ENCODE data around the gene LRMDA. TPM values are rescaled to one million over a fixed set of nuclear protein-coding genes. Genes with fewer than 3 reads are reported as not detected.
A peak's percentile ranks its signal among the peaks of the same experiment; 100 is the strongest.

Gene LRMDA
- total and polyA plus RNA-seq, 2 donors from 2014 or later = 23.2 to 48.6 TPM

DNA sequence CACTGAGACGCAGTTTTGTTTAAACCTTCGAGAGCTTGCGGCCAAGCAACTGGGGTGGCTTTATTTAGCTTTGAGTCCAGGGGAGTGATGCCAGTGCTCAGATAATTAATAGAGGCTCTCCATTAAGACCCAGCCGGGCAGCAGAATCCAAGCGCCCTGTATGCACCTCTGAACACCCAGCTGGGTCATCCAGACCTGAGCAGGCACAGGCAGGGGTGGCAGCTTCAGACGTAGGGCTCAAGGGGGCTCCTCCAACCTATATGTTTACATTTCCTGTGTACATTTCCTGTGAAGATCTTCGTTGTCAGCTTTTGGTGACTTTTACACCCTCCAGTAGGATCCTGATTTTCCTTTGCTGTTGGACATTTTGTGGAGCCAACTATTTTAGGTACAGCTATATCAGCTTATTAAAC, 719.5 kb downstream of the LRMDA start:
- DNase-seq = peak in 1 of 5 donors; percentile 59
- Histone ChIP-seq H3K9me3 (ENCODE audit: control insufficient read depth in 2 of 3, insufficient read depth in 1 of 3, low read length in 3 of 3) (no peaks in the 10 kb centered on the region), H3K27ac (ENCODE audit: low read depth in 2 of 2, low read length in 2 of 2) (peak overlapping the region; percentile 20 to 60), H3K4me3 (ENCODE audit: low read length in 3 of 3) (peak overlapping the region in 2 of 3 donors; percentile 10 to 15), H3K4me1 (ENCODE audit: control insufficient read depth in 2 of 3, insufficient read depth in 2 of 3, low read depth in 1 of 3, low read length in 3 of 3) (peaks cover 6 to 12% (median 7%) of the 10 kb centered on the region in 3 donors), H3K27me3 (ENCODE audit: control insufficient read depth, insufficient read depth, low read length) (no peaks in the 10 kb centered on the region), H3K36me3 (ENCODE audit: control insufficient read depth in 2 of 3, insufficient read depth in 3 of 3, low read length in 3 of 3) (no peaks in the 10 kb centered on the region), H3K9ac (ENCODE audit: low read length in 3 of 3) (peak overlapping the region in 1 of 3 donors; percentile 5)
- intact Hi-C loops (cut with DNase I) = no loop called here
- TF ChIP-seq CTCF (IDR thresholded peaks at IDR 0.05; ENCODE audit: borderline replicate concordance, extremely low read depth, insufficient read depth) = no peak
- FAIRE-seq = no peak

DNA sequence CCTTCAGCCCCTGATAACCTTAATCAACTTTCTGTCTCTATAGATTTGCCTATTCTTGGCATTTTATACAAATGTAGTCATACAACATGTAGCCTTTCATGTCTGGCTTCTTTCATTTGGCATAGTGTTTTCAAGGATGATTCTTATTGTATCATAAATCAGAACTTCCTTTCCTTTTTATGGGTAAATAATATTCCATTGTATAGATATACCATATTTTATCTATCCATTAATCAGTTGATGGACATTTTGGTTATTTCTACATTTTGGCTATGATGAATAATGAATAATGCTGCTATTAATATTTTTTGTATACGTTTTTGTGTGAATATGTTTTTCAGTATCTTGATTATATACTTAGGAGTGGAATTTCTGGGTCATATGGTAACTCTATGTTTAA, 720.8 kb downstream of the LRMDA start:
- H3K36me3 ChIP-seq (ENCODE audit: control insufficient read depth in 2 of 3, insufficient read depth in 3 of 3, low read length in 3 of 3) = no peaks in the 10 kb centered on the region
- H3K4me3 ChIP-seq (ENCODE audit: low read length in 3 of 3) = no peak overlapping the region
- no peaks in the 10 kb centered on the region for H3K9me3 ChIP-seq (ENCODE audit: control insufficient read depth in 2 of 3, insufficient read depth in 1 of 3, low read length in 3 of 3)
- H3K9ac ChIP-seq (ENCODE audit: low read length in 3 of 3) = no peak overlapping the region
- FAIRE-seq (no peak), DNase-seq (no peak)
- intact Hi-C loops (cut with DNase I) = no loop called here
- TF ChIP-seq CTCF (IDR thresholded peaks at IDR 0.05; ENCODE audit: borderline replicate concordance, extremely low read depth, insufficient read depth) = no peak
- H3K4me1 ChIP-seq (ENCODE audit: control insufficient read depth in 2 of 3, insufficient read depth in 2 of 3, low read depth in 1 of 3, low read length in 3 of 3) = peaks cover 6 to 12% (median 7%) of the 10 kb centered on the region in 3 donors
- no peaks in the 10 kb centered on the region for H3K27me3 ChIP-seq (ENCODE audit: control insufficient read depth, insufficient read depth, low read length)
- H3K27ac ChIP-seq (ENCODE audit: low read depth in 2 of 2, low read length in 2 of 2) = no peak overlapping the region

DNA sequence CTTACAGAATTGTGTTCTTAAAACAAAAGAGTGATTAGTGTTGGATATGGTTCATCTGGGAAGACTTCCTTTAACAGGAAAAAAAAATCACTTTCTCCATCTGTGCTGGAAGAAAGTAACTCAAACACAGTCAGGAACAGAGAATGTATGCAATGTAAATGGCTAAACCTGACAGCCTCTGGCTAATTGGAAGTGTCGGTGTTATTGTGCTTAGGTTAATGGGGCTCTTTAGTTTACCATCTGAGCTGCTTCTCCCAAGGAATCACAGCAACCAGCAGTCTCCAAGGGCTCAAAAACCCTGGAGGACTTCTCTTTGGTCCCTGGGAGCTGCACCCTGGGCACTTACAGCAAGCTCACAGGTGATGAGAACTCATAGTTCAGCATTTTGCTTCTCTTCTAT, 724.5 kb downstream of the LRMDA start:
- Histone ChIP-seq H3K9ac (ENCODE audit: low read length in 3 of 3) (no peak overlapping the region), H3K9me3 (ENCODE audit: control insufficient read depth in 2 of 3, insufficient read depth in 1 of 3, low read length in 3 of 3) (no peaks in the 10 kb centered on the region), H3K4me1 (ENCODE audit: control insufficient read depth in 2 of 3, insufficient read depth in 2 of 3, low read depth in 1 of 3, low read length in 3 of 3) (peaks cover 0 to 2% (median 0%) of the 10 kb centered on the region in 3 donors), H3K4me3 (ENCODE audit: low read length in 3 of 3) (no peak overlapping the region), H3K36me3 (ENCODE audit: control insufficient read depth in 2 of 3, insufficient read depth in 3 of 3, low read length in 3 of 3) (no peaks in the 10 kb centered on the region), H3K27ac (ENCODE audit: low read depth in 2 of 2, low read length in 2 of 2) (no peak overlapping the region), H3K27me3 (ENCODE audit: control insufficient read depth, insufficient read depth, low read length) (no peaks in the 10 kb centered on the region)
- DNase-seq (peak in 1 of 5 donors; percentile 21), FAIRE-seq (no peak)
- TF ChIP-seq CTCF (IDR thresholded peaks at IDR 0.05; ENCODE audit: borderline replicate concordance, extremely low read depth, insufficient read depth) = no peak
- intact Hi-C loops (cut with DNase I) = no loop called here
